C4-2B (cell line): ENCODE data around the gene ALKBH8.

Experiments used
- CTCF ChIP-seq: fragments of 450-650 bp; conservative IDR thresholded peaks from 2 replicates; pipeline ENCODE4 v1.5.1; 2017; ENCODE audit warnings: mild to moderate bottlenecking
- ZFX ChIP-seq: fragments of 450-650 bp; IDR thresholded peaks from 2 replicates; pipeline ENCODE4 v1.6.1; 2017

- no peak for TF ChIP-seq CTCF
- TF ChIP-seq ZFX, result no peak
Measured at GRCh38 chr11:107591378-107592230, 26.1 kb upstream of the ALKBH8 start.
